H1 (cell line): ENCODE data around the gene BMPR1A. TPM values are rescaled to one million over a fixed set of nuclear protein-coding genes. Genes with fewer than 3 reads are reported as not detected.

Experiments
- CTCF ChIA-PET: fragments of 300-600 bp; sonication (Branson Sonifier 250); formaldehyde crosslinking; loops from one replicate; lab custom pipeline; 2021; ENCODE audit not compliant: partially characterized antibody; lab: Charles Lee
- POLR2A ChIA-PET: fragments of 300-600 bp; sonication (Branson Sonifier 250); formaldehyde crosslinking; loops from one replicate; lab custom pipeline; 2021; ENCODE audit warnings: inconsistent platforms; ENCODE audit not compliant: partially characterized antibody; lab: Charles Lee
- DNase-seq, 2 experiments: peaks; one replicate each; pipeline versions ENCODE4 v3.0.0 to v3.0.0-alpha.2; 2010 to 2022; ENCODE audit warnings: low spot score in 2 of 2, low read depth in 1 of 2, mixed read lengths in 1 of 2
- FAIRE-seq: peaks from 2 replicates; lab custom pipeline; 2011; peaks lifted over from hg19 to GRCh38; lab: Jason Lieb, UNC
- H2AFZ ChIP-seq: 2 replicates; pipeline ENCODE4 v1.8.1; 2012; ENCODE audit warnings: low read length, inconsistent platforms
- H2AK5ac ChIP-seq: 2 replicates; pipeline ENCODE4 v1.6.1; 2013; ENCODE audit warnings: low read depth, low read length
- H2BK120ac ChIP-seq: replicated peaks from 2 replicates; pipeline ENCODE3; 2013; ENCODE audit warnings: low read depth, low read length, inconsistent platforms
- H2BK12ac ChIP-seq: 2 replicates; pipeline ENCODE4 v1.6.1; 2013; ENCODE audit warnings: low read depth, low read length
- H2BK15ac ChIP-seq: 2 replicates; pipeline ENCODE4 v1.6.1; 2013; ENCODE audit warnings: low read length
- H2BK20ac ChIP-seq: 2 replicates; pipeline ENCODE4 v1.6.1; 2013; ENCODE audit warnings: low read length
- H2BK5ac ChIP-seq: 2 replicates; pipeline ENCODE4 v1.6.1; 2013; ENCODE audit warnings: low read depth, low read length
- H3K14ac ChIP-seq: 2 replicates; pipeline ENCODE4 v1.6.1; 2013; ENCODE audit warnings: inconsistent platforms; ENCODE audit not compliant: insufficient read length
- H3K18ac ChIP-seq: 2 replicates; pipeline ENCODE4 v1.6.1; 2013; ENCODE audit warnings: low read length; ENCODE audit errors: extremely low read depth
- H3K23ac ChIP-seq: 2 replicates; pipeline ENCODE4 v1.6.1; 2013; ENCODE audit warnings: inconsistent platforms; ENCODE audit not compliant: insufficient read length
- H3K23me2 ChIP-seq: 2 replicates; pipeline ENCODE4 v1.6.1; 2013; ENCODE audit warnings: low read depth, low read length
- H3K27ac ChIP-seq: 2 replicates; pipeline ENCODE4 v1.6.1; 2011; ENCODE audit warnings: low read depth, low read length, inconsistent platforms
- H3K27me3 ChIP-seq, 4 experiments: replicated peaks in 1 of 4; 1 replicate in 1 of 4; 2 replicates in 3 of 4; pipeline versions ENCODE4 v1.6.1 to v1.8.1; 2011 to 2013; ENCODE audit warnings: low read length in 3 of 4, mild to moderate bottlenecking in 3 of 4, inconsistent platforms in 2 of 4, mixed read lengths in 2 of 4, moderate library complexity in 1 of 4; ENCODE audit not compliant: control insufficient read depth in 3 of 4, insufficient read depth in 3 of 4; ENCODE audit errors: extremely low read depth in 1 of 4
- H3K36me3 ChIP-seq, 4 experiments: 2 replicates each; pipeline versions ENCODE4 v1.6.1 to v1.8.1; 2011 to 2013; ENCODE audit warnings: mild to moderate bottlenecking in 4 of 4, low read length in 3 of 4, moderate library complexity in 2 of 4, control low read depth in 1 of 4, inconsistent platforms in 1 of 4; ENCODE audit not compliant: insufficient read depth in 4 of 4, control insufficient read depth in 2 of 4
- H3K4ac ChIP-seq: replicated peaks from 2 replicates; pipeline ENCODE3; 2013; ENCODE audit warnings: low read length, low read depth, mixed read lengths, inconsistent platforms; ENCODE audit not compliant: insufficient read length
- H3K4me1 ChIP-seq, 4 experiments: replicated peaks in 1 of 4; 1 replicate in 1 of 4; 2 replicates in 3 of 4; pipeline versions ENCODE4 v1.6.1 to v1.8.1; 2011 to 2013; ENCODE audit warnings: low read length in 3 of 4, inconsistent platforms in 2 of 4, mixed read lengths in 1 of 4; ENCODE audit not compliant: insufficient read depth in 4 of 4, control insufficient read depth in 3 of 4
- H3K4me2 ChIP-seq, 2 experiments: 2 replicates each; pipeline versions ENCODE4 v1.6.1 to v1.8.1; 2011 to 2013; ENCODE audit warnings: low read depth in 2 of 2, low read length in 2 of 2, control low read depth in 1 of 2, inconsistent platforms in 1 of 2, mild to moderate bottlenecking in 1 of 2; ENCODE audit not compliant: insufficient read depth in 1 of 2
- H3K4me3 ChIP-seq, 4 experiments: fragments of 200-600, 300-600 bp in 1 of 4; sonication (generic), shearing (Covaris generic), sonication (Bioruptor Twin) in 1 of 4; 2 replicates each; pipeline versions ENCODE4 v1.5.1 to v1.8.1; 2011 to 2016; ENCODE audit warnings: low read length in 4 of 4, low read depth in 3 of 4, control low read depth in 2 of 4, inconsistent platforms in 2 of 4, mild to moderate bottlenecking in 2 of 4, mixed read lengths in 1 of 4, moderate library complexity in 1 of 4; ENCODE audit not compliant: insufficient read depth in 2 of 4; ENCODE audit errors: extremely low read depth in 1 of 4
- H3K56ac ChIP-seq: replicated peaks from 2 replicates; pipeline ENCODE3; 2013; ENCODE audit warnings: low read depth, mild to moderate bottlenecking, mixed read lengths, low read length, inconsistent platforms; ENCODE audit not compliant: insufficient read length
- H3K79me1 ChIP-seq: 2 replicates; pipeline ENCODE4 v1.6.1; 2013; ENCODE audit warnings: low read depth, low read length, control low read depth
- H3K79me2 ChIP-seq, 2 experiments: 2 replicates each; pipeline versions ENCODE4 v1.6.1 to v1.8.1; 2012 to 2013; ENCODE audit warnings: low read length in 2 of 2, mild to moderate bottlenecking in 2 of 2, inconsistent platforms in 1 of 2; ENCODE audit not compliant: insufficient read depth in 2 of 2, control insufficient read depth in 1 of 2
- H3K9ac ChIP-seq, 4 experiments: replicated peaks in 1 of 4; 1 replicate in 1 of 4; 2 replicates in 3 of 4; pipeline versions ENCODE4 v1.6.1 to v1.8.1; 2011 to 2013; ENCODE audit warnings: low read depth in 3 of 4, low read length in 3 of 4, control low read depth in 2 of 4, mild to moderate bottlenecking in 2 of 4, moderate library complexity in 2 of 4, inconsistent platforms in 1 of 4; ENCODE audit errors: extremely low read depth in 1 of 4
- H3K9me3 ChIP-seq, 2 experiments: 2 replicates each; pipeline versions ENCODE4 v1.6.1 to v1.8.1; 2012 to 2013; ENCODE audit warnings: mild to moderate bottlenecking in 2 of 2, moderate library complexity in 2 of 2, control low read depth in 1 of 2, inconsistent platforms in 1 of 2, low read depth in 1 of 2, low read length in 1 of 2, mixed read lengths in 1 of 2; ENCODE audit not compliant: insufficient read depth in 2 of 2
- H4K20me1 ChIP-seq, 2 experiments: replicated peaks in 1 of 2; 2 replicates each; pipeline versions ENCODE3 to v1.8.1; 2011 to 2013; ENCODE audit warnings: inconsistent platforms in 2 of 2, low read length in 2 of 2, mild to moderate bottlenecking in 1 of 2; ENCODE audit not compliant: insufficient read depth in 2 of 2, control insufficient read depth in 1 of 2
- H4K5ac ChIP-seq: 2 replicates; pipeline ENCODE4 v1.6.1; 2013; ENCODE audit warnings: low read length, low read depth, mixed read lengths, inconsistent platforms; ENCODE audit not compliant: insufficient read length
- H4K8ac ChIP-seq: 2 replicates; pipeline ENCODE4 v1.8.0; 2013; ENCODE audit warnings: mild to moderate bottlenecking, moderate library complexity, low read length, inconsistent platforms; ENCODE audit not compliant: insufficient read depth; ENCODE audit errors: extremely low read depth
- H4K91ac ChIP-seq: replicated peaks from 2 replicates; pipeline ENCODE3; 2013; ENCODE audit warnings: low read length, mixed read lengths, inconsistent platforms; ENCODE audit not compliant: insufficient read length
- KDM1A ChIP-seq: fragments of 200-600, 300-600 bp; sonication (generic); IDR thresholded peaks from 2 replicates; pipeline ENCODE4 v1.7.1; 2016; ENCODE audit warnings: mild to moderate bottlenecking, low read length, borderline replicate concordance
- MAX ChIP-seq: IDR thresholded peaks from 2 replicates; pipeline ENCODE4 v1.6.1; 2012; ENCODE audit warnings: inconsistent platforms
- WGBS, 2 experiments: shearing (Covaris generic) in 1 of 2; methylation state at CpG; one replicate each; pipeline versions ENCODE4 v1.1.6 to v1.1.7; 2013 to 2015; ENCODE audit warnings: low lambda C conversion rate in 2 of 2, mixed read lengths in 2 of 2, inconsistent platforms in 1 of 2, low coverage in 1 of 2, missing lambda C conversion rate in 1 of 2; ENCODE audit not compliant: insufficient replicate concordance in 2 of 2, insufficient coverage in 1 of 2, insufficient read length in 1 of 2; ENCODE audit errors: extremely low coverage in 1 of 2, missing lambda C conversion rate in 1 of 2; 5-methylcytosine and 5-hydroxymethylcytosine counted together
- polyA plus RNA-seq, 7 experiments: library from polyadenylated mRNA; depleted of rRNA in 3 of 7; stranded (reverse) in 5 of 7; unstranded in 2 of 7; fragments of >200 nt in 5 of 7; fragments of 200-250 nt in 2 of 7; gene quantifications; 1 replicate in 5 of 7; 2 replicates in 1 of 7; 4 replicates in 1 of 7; pipeline versions ENCODE4 v1.2.1 to v1.2.3, GENCODE V29; 2011 to 2013; ENCODE audit warnings: missing spikeins in 2 of 7, mixed read lengths in 2 of 7
- total RNA-seq: library from RNA; stranded (reverse); fragmentation: NEBNext Ultra II Directional; extraction: Animal tissue kit (Norgen Biotek cat#: 25700); gene quantifications from 2 replicates; pipeline ENCODE4 v1.2.1, GENCODE V29; 2021

The BMPR1A gene
- total and polyA plus RNA-seq, 2 of the 8 experiments (the other 6 are each of a cell fraction or from before 2014, with no cell fraction given): 34.4 to 129 TPM

GRCh38 chr10:86779220-86780017, 23.0 kb downstream of the BMPR1A start:
- POLR2A ChIA-PET: interaction anchor here (1.5 kb wide), 1 partner anchor 10 kb away, joined by 4 read pairs; no protein-coding TSS in a partner anchor

More at GRCh38 chr10:86779220-86780017, 23.0 kb downstream of the BMPR1A start:
- no peak overlapping the region for H2BK12ac ChIP-seq
- no peak overlapping the region for H2BK20ac ChIP-seq
- no peak overlapping the region for H4K5ac ChIP-seq
- FAIRE-seq: no peak
- WGBS, 2 experiments: 96% methylated on average over 5 of the region's 5 CpGs; no CpG with 5 or more reads in 1 of the 2 experiments
- DNase-seq: no peak
- H2AK5ac ChIP-seq: no peak overlapping the region
- peaks cover 16 to 17% of the 10 kb centered on the region in 2 experiments for H4K20me1 ChIP-seq
- peaks cover 47 to 100% of the 10 kb centered on the region in 2 experiments for H3K79me2 ChIP-seq
- no peak overlapping the region for H3K4me2 ChIP-seq
- H4K8ac ChIP-seq: no peak overlapping the region
- CTCF ChIA-PET: interaction anchor here (0.9 to 1.7 kb wide), 2 partner anchors 9 to 14 kb away, joined by 3 to 5 read pairs; no protein-coding TSS in a partner anchor
- H2BK120ac ChIP-seq: no peak overlapping the region
- no peak overlapping the region for H3K18ac ChIP-seq
- no peak overlapping the region for H3K9ac ChIP-seq
- H3K56ac ChIP-seq: no peak overlapping the region
- no peaks in the 10 kb centered on the region for H3K9me3 ChIP-seq
- no peak overlapping the region for H3K27ac ChIP-seq
- H3K36me3 ChIP-seq: peaks cover 0 to 3% (median 0%) of the 10 kb centered on the region in 4 experiments; a peak in 1 of 8 replicates
- H3K4me3 ChIP-seq: no peak overlapping the region
- H3K79me1 ChIP-seq: no peaks in the 10 kb centered on the region; the same call in 1 of the 2 replicates
- H3K23me2 ChIP-seq: no peaks in the 10 kb centered on the region
- no peak overlapping the region for H4K91ac ChIP-seq
- no peak overlapping the region for H3K4ac ChIP-seq
- H3K14ac ChIP-seq: no peak overlapping the region
- H2BK5ac ChIP-seq: no peak overlapping the region
- no peak overlapping the region for H2BK15ac ChIP-seq
- H2AFZ ChIP-seq: no peak overlapping the region
- no peaks in the 10 kb centered on the region for H3K27me3 ChIP-seq
- TF ChIP-seq MAX: no peak
- TF ChIP-seq KDM1A: peak; percentile 70; the same call in 1 of the 2 replicates
- TF ChIP-seq, all 59 proteins: peak for 1
- Histone ChIP-seq H3K4me1 (peaks cover 7 to 10% (median 8%) of the 10 kb centered on the region in 4 experiments; a peak in 6 of 7 replicates), H3K23ac (no peak overlapping the region)
